ENCODE results near the gene ID4. TPM values are rescaled to one million over a fixed set of nuclear protein-coding genes. Genes with fewer than 3 reads are reported as not detected.

The ID4 gene
- total and polyA plus RNA-seq, 2 donors (not counting 3 experiments of a cell fraction or from before 2014, with no cell fraction given): not detected

DNA sequence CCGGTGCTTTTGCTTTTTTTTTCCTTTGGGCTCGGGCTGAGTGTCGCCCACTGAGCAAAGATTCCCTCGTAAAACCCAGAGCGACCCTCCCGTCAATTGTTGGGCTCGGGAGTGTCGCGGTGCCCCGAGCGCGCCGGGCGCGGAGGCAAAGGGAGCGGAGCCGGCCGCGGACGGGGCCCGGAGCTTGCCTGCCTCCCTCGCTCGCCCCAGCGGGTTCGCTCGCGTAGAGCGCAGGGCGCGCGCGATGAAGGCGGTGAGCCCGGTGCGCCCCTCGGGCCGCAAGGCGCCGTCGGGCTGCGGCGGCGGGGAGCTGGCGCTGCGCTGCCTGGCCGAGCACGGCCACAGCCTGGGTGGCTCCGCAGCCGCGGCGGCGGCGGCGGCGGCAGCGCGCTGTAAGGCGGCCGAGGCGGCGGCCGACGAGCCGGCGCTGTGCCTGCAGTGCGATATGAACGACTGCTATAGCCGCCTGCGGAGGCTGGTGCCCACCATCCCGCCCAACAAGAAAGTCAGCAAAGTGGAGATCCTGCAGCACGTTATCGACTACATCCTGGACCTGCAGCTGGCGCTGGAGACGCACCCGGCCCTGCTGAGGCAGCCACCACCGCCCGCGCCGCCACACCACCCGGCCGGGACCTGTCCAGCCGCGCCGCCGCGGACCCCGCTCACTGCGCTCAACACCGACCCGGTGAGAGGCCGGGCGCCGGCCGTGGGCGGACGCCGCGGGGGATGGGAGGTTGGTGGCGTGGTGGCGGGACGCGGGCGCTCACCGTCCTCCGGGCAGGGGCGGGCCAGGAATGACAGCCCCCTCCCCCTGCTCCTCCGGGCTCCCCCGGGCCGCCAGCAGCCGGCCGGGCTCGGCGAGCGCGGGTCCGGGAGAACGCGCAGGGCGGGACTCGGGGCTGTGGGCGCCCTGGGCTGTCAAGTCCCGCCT lies 606 bp downstream of the ID4 start:
- FAIRE-seq: no peak
- H2AFZ ChIP-seq (ENCODE audit: low read depth, low read length): no peak overlapping the region
- intact Hi-C loops (cut with micrococcal nuclease): loop anchor here (2.0 kb wide), 1 partner anchor 33 kb away; no protein-coding TSS in a partner anchor

DNA sequence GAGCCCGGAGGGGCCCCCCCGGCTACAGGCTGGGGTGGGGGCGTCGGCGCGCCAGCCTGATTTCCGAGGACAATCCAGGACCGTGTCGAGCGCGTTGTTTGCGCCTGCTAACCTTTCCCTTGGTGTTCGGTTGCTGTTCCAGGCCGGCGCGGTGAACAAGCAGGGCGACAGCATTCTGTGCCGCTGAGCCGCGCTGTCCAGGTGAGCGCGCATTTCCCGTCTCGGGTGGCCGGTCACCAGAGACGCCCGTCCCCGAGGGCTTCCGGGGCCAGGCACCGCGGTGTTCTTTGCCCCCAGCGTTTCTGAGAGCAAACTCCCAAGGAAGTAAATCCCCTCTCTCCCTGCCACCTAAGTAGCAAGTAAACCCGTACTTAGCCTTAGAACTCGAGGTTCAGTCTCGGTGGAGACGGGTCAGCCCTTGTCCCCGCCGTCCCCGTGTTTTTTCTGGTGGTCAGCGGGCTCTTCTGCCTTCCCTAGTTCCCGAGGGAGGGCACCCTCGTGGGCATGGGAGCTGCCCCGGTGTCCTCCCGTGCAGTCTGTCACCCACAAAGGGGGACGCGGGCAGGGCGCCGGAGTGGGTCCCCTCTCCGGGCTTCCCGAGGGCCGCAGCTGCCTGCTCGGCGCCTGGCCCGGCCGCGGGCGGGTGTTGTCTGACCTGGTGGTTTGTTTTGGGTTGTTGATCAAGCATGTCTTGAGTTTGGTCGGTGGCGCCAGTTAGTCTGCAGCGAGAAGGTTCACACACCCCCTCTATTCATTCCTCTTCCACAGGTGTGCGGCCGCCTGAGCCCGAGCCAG lies 1.5 kb downstream of the ID4 start:
- H3K79me2 ChIP-seq (ENCODE audit: control insufficient read depth, insufficient read depth, low read length): no peaks in the 10 kb centered on the region
- no peak overlapping the region for H3K27ac ChIP-seq (ENCODE audit: insufficient read depth, low read depth, low read length)
- no peaks in the 10 kb centered on the region for H3K9me1 ChIP-seq (replicated peaks; ENCODE audit: control insufficient read depth, extremely low read depth, insufficient read depth, low read length)
- FAIRE-seq (no peak), DNase-seq (ENCODE audit: low read depth, low spot score) (no peak)
- CTCF ChIA-PET: no interaction called here
- POLR2A ChIA-PET: no interaction called here
- peaks cover 20 to 58% of the 10 kb centered on the region in 2 experiments for H3K27me3 ChIP-seq (ENCODE audit: control insufficient read depth in 2 of 2, insufficient read depth in 2 of 2, low read length in 2 of 2)
- dilution Hi-C loops (cut with MboI; ENCODE audit: extremely low pct_ligation_motif_present, low sequenced_read_pairs): no loop called here
- H3K4me2 ChIP-seq (ENCODE audit: insufficient read depth, low read length): no peak overlapping the region
- intact Hi-C loops (cut with micrococcal nuclease): no loop called here
- no TSS peak for BruUV-seq (replicated peaks)
- no peak overlapping the region for H3K4me3 ChIP-seq (replicated peaks in 1 of 3; ENCODE audit: insufficient read depth in 1 of 3, low read depth in 1 of 3, low read length in 3 of 3)
- H3K9ac ChIP-seq (replicated peaks; ENCODE audit: extremely low read depth, insufficient read depth, low read length): no peak overlapping the region
- H3K4me1 ChIP-seq (ENCODE audit: control insufficient read depth, extremely low read depth, insufficient read depth, low read length): no peaks in the 10 kb centered on the region
- H3K9me3 ChIP-seq (replicated peaks; ENCODE audit: control insufficient read depth, insufficient read depth, low read length): no peaks in the 10 kb centered on the region
- no peaks in the 10 kb centered on the region for H4K20me1 ChIP-seq (replicated peaks; ENCODE audit: control insufficient read depth, extremely low read depth, insufficient read depth, low read length)
- TF ChIP-seq POLR2A (IDR thresholded peaks at IDR 0.05; ENCODE audit: low read depth, low read length) (no peak), EZH2 (IDR thresholded peaks at IDR 0.05; ENCODE audit: borderline replicate concordance, low read depth, low read length, severe bottlenecking) (peak; percentile 83)
- no peaks in the 10 kb centered on the region for H3K36me3 ChIP-seq (ENCODE audit: control insufficient read depth in 2 of 2, extremely low read depth in 1 of 2, insufficient read depth in 2 of 2, low read length in 2 of 2)
- no peak overlapping the region for H2AFZ ChIP-seq (ENCODE audit: low read depth, low read length)

More for the DNA sequence above, 606 bp downstream of the ID4 start:
- no peak overlapping the region for H3K27ac ChIP-seq (ENCODE audit: insufficient read depth, low read depth, low read length)
- TF ChIP-seq EZH2 (IDR thresholded peaks at IDR 0.05; ENCODE audit: borderline replicate concordance, low read depth, low read length, severe bottlenecking): peak; percentile 56
- TF ChIP-seq POLR2A (IDR thresholded peaks at IDR 0.05; ENCODE audit: low read depth, low read length): no peak
- TF ChIP-seq FOS (IDR thresholded peaks at IDR 0.05; ENCODE audit: borderline replicate concordance, insufficient read depth, low read length): no peak
- no peak for TF ChIP-seq POLR2AphosphoS5 (IDR thresholded peaks at IDR 0.05; ENCODE audit: insufficient read depth, low read depth, low read length)
- no peaks in the 10 kb centered on the region for H3K79me2 ChIP-seq (ENCODE audit: control insufficient read depth, insufficient read depth, low read length)
- no peaks in the 10 kb centered on the region for H3K36me3 ChIP-seq (ENCODE audit: control insufficient read depth in 2 of 2, extremely low read depth in 1 of 2, insufficient read depth in 2 of 2, low read length in 2 of 2)
- no peak overlapping the region for H3K9ac ChIP-seq (replicated peaks; ENCODE audit: extremely low read depth, insufficient read depth, low read length)
- peak; percentile 6 for DNase-seq (ENCODE audit: low read depth, low spot score)
- H3K9me3 ChIP-seq (replicated peaks; ENCODE audit: control insufficient read depth, insufficient read depth, low read length): no peaks in the 10 kb centered on the region
- dilution Hi-C loops (cut with MboI; ENCODE audit: extremely low pct_ligation_motif_present, low sequenced_read_pairs): no loop called here
- peak overlapping the region; percentile 12 for H3K4me2 ChIP-seq (ENCODE audit: insufficient read depth, low read length)
- POLR2A ChIA-PET: no interaction called here
- H3K4me1 ChIP-seq (ENCODE audit: control insufficient read depth, extremely low read depth, insufficient read depth, low read length): no peaks in the 10 kb centered on the region
- H3K9me1 ChIP-seq (replicated peaks; ENCODE audit: control insufficient read depth, extremely low read depth, insufficient read depth, low read length): no peaks in the 10 kb centered on the region
- H3K27me3 ChIP-seq (ENCODE audit: control insufficient read depth in 2 of 2, insufficient read depth in 2 of 2, low read length in 2 of 2): peaks cover 20 to 58% of the 10 kb centered on the region in 2 experiments
- BruUV-seq (replicated peaks): no TSS peak
- H3K4me3 ChIP-seq (replicated peaks in 1 of 3; ENCODE audit: insufficient read depth in 1 of 3, low read depth in 1 of 3, low read length in 3 of 3): peak overlapping the region in 1 of 3 experiments; percentile 14
- CTCF ChIA-PET: no interaction called here
- H4K20me1 ChIP-seq (replicated peaks; ENCODE audit: control insufficient read depth, extremely low read depth, insufficient read depth, low read length): no peaks in the 10 kb centered on the region

All from endothelial cell of umbilical vein (primary cell).